HUES48 (cell line): ENCODE data around the gene AGTR1.

Source experiments
- H3K27ac ChIP-seq: one replicate; pipeline ENCODE4 v1.7.0; 2013; ENCODE audit warnings: low read depth, low read length, inconsistent platforms
- H3K27me3 ChIP-seq: 2 replicates; pipeline ENCODE4 v1.6.1; 2013; ENCODE audit warnings: mild to moderate bottlenecking, low read length; ENCODE audit not compliant: control insufficient read depth, insufficient read depth
- H3K36me3 ChIP-seq: 2 replicates; pipeline ENCODE4 v1.6.1; 2013; ENCODE audit warnings: low read length; ENCODE audit not compliant: control insufficient read depth, insufficient read depth
- H3K4me1 ChIP-seq: 2 replicates; pipeline ENCODE4 v1.6.1; 2013; ENCODE audit warnings: mild to moderate bottlenecking, low read length; ENCODE audit not compliant: control insufficient read depth, insufficient read depth
- H3K4me3 ChIP-seq: 2 replicates; pipeline ENCODE4 v1.5.1; 2013; ENCODE audit warnings: mild to moderate bottlenecking, low read depth, low read length
- H3K9ac ChIP-seq: 2 replicates; pipeline ENCODE4 v1.6.1; 2013; ENCODE audit warnings: mild to moderate bottlenecking, low read depth, low read length, moderate library complexity
- H3K9me3 ChIP-seq: 2 replicates; pipeline ENCODE4 v1.6.1; 2013; ENCODE audit warnings: low read length; ENCODE audit not compliant: control insufficient read depth, insufficient read depth

AGTR1 gene

DNA sequence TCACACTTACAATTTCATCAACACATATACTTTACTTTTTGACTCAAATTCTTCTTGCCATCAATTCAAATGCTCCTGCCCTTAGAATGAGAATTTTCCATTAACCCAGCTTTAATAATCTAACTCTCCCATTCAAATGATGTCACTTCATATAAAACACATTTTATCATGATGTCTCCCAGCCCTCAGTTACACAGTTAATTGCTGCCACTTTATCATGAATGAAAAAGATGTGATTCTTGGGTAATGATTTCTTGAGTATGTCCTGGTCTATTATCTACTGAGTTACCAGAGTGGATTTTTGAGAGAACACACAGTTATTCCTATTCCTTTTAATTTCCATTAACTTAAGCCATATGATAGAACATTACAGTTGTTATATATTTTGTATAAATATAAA is 7.6 kb downstream of the AGTR1 start:
- Histone ChIP-seq H3K9me3 (no peaks in the 10 kb centered on the region), H3K27me3 (no peaks in the 10 kb centered on the region), H3K4me1 (no peaks in the 10 kb centered on the region), H3K4me3 (no peak overlapping the region), H3K36me3 (no peaks in the 10 kb centered on the region), H3K27ac (no peak overlapping the region), H3K9ac (no peak overlapping the region)

DNA sequence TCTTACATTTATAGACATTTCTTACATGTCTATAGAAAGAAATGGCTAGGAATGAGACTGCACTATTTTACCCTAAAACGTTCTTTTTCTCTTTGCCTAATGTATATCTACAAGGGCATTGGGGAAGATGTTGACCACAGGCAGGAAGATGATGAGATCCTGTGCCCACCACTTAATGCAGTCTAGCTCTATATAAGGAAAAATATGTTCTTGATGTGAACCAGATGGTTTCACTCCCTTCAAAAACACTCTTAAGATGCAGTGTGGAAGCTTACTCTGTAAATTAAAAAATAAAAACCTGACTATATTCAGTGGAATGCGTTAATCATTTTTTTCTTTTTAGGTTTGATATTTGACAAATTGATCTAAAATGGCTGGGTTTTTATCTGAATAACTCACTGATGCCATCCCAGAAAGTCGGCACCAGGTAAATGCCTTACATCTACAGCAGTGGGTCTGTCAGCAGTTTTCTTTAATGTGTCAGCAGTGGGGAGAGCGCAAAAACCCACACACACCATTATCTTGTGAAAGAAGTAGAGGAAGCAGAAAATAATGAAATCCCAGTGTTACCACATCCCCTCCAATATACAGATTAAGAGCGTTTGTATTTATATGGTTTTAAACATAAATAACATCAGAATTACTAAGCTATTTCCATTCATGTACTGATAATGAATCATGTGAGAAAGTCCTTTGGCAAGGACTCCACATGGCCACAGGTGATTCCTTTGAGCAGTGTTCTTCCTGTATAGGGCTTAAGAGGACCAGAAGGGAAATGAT is 10.1 kb downstream of the AGTR1 start:
- no peak overlapping the region for H3K9ac ChIP-seq
- H3K4me1 ChIP-seq, result no peaks in the 10 kb centered on the region
- H3K9me3 ChIP-seq, result no peaks in the 10 kb centered on the region
- H3K27ac ChIP-seq, result no peak overlapping the region
- no peak overlapping the region for H3K4me3 ChIP-seq
- no peaks in the 10 kb centered on the region for H3K27me3 ChIP-seq
- H3K36me3 ChIP-seq, result no peaks in the 10 kb centered on the region

DNA sequence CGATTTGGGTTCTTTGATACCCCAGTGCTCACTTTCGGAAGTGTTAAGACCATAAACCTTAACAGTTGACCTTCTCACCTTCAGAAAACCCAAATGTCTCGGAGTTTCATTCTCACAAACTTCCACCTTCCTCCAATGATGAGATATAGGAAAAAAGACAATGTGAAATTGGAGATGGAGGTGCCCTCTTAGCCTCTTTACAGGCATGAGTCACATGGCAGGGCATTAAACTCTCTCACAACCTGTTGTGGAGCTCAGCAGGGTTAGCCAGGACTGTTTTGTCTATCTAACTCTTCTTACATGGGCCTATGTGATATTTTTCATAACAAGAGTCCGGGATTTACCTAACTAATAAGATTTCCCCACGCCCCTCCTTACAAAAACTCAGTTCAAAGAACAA is 10.7 kb downstream of the AGTR1 start:
- Histone ChIP-seq H3K4me1 (no peaks in the 10 kb centered on the region), H3K4me3 (no peak overlapping the region), H3K9me3 (no peaks in the 10 kb centered on the region), H3K9ac (no peak overlapping the region), H3K27ac (no peak overlapping the region), H3K36me3 (no peaks in the 10 kb centered on the region), H3K27me3 (no peaks in the 10 kb centered on the region)

DNA sequence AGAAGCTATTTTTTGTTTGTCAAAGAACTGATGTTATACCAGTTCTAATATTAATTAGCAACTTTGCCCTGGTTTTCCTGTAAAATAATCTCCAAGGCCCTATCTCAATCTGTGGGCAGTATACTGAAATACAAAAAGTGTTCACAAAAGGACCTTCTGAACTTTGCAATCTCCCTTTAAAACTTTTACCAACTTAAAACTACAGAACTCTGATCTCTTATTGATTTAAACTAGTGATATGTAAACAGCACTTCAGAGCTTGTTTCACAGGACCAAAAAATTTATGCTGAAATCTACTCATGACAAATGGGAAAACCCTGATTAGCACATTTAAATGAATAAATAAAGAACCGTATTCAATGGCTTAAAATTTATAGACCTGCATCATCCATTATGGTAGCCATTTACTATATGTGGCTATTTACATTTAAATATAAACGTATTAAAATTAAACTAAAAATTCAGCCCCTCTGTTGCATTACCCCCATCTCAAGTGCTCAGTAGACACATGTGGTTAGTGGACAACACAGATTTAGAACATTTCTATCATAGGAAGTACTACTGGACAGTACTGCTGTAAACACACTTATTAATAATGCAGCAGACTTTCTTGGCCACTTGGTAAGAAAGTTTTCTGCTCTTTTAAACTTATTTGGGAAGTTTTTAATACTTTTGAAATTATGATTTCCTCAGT is 12.0 kb downstream of the AGTR1 start:
- H3K9ac ChIP-seq, result no peak overlapping the region
- H3K9me3 ChIP-seq, result no peaks in the 10 kb centered on the region
- no peaks in the 10 kb centered on the region for H3K27me3 ChIP-seq

DNA sequence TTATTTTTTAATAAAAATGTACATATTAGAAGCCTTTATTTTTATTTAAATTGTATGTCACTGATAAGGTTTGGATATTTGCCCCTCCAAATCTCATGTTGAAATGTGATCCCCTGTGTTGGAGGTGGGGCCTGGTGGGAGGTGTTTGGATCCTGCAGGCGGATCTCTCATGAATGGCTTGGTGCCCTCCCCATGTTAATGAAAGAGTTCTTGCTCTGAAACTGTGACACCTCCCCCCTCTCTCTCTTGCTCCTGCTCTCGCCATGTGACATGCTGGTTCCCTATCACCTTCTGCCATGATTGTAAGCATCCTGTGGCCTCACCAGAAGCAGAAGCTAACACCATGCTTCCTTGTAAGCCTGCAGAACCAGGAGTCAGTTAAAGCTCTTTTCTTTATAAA is 13.0 kb downstream of the AGTR1 start:
- H3K4me1 ChIP-seq, result no peaks in the 10 kb centered on the region
- H3K27ac ChIP-seq, result no peak overlapping the region
- no peaks in the 10 kb centered on the region for H3K36me3 ChIP-seq
- H3K9ac ChIP-seq, result no peak overlapping the region
- H3K9me3 ChIP-seq, result no peaks in the 10 kb centered on the region
- no peaks in the 10 kb centered on the region for H3K27me3 ChIP-seq
- H3K4me3 ChIP-seq, result no peak overlapping the region

More for the DNA sequence above, 12.0 kb downstream of the AGTR1 start:
- no peak overlapping the region for H3K27ac ChIP-seq
- H3K4me3 ChIP-seq, result no peak overlapping the region
- no peaks in the 10 kb centered on the region for H3K4me1 ChIP-seq
- no peaks in the 10 kb centered on the region for H3K36me3 ChIP-seq

DNA sequence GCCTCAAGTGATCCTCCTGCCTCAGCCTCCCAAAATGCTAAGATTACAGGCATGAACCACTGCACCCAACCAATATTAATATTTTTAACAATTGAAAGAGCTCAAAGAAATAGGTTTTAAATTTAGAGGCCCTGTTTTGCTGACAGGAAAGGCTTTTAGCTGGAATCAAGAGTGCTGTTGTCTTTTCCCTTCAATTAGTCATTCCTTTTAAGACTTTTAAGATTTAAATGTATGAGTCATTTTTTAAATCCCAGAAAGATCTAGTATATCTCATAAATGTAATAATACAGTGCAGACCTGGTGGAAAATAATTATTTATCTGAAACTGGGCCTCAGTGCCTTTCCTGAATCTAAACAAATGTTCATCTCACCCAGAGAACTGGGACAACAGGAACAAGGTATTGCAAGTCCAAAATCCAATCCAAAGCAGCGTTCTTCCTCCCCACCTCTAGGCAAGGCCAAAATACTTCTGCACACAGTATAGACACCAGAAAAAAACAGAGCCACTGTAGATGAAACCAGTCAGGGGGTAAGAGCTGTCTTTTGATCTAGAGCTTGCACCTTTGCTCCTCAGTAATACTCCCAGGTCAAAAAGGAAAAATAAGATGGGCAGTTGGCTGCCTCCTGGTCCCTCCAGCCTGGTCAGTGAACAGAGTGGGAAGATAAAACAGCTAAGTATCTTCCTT is 14.4 kb downstream of the AGTR1 start:
- no peaks in the 10 kb centered on the region for H3K9me3 ChIP-seq
- H3K4me1 ChIP-seq, result no peaks in the 10 kb centered on the region
- H3K36me3 ChIP-seq, result no peaks in the 10 kb centered on the region
- no peak overlapping the region for H3K27ac ChIP-seq
- no peak overlapping the region for H3K4me3 ChIP-seq
- H3K9ac ChIP-seq, result no peak overlapping the region
- no peaks in the 10 kb centered on the region for H3K27me3 ChIP-seq

DNA sequence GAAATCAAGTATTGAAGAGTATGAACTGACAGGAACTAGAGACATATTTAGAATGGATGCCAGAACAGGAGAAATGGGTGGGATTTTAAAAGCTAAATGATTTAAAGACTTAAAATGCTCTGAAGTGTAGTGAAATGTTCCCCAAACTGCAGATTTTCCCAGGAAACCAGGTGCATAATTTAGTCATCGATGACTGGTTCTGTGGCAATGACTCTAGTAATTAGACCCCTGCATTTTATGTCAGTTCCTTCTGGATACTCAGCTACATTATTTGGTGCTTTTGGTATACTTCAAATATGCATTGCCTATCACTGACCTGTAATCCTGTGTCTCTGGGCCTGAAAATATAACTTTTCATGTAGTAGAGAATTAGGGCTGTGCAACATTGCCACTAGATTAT is 16.8 kb downstream of the AGTR1 start:
- Histone ChIP-seq H3K27ac (no peak overlapping the region), H3K9ac (no peak overlapping the region), H3K9me3 (no peaks in the 10 kb centered on the region), H3K4me3 (no peak overlapping the region), H3K27me3 (no peaks in the 10 kb centered on the region), H3K4me1 (peaks cover 7% of the 10 kb centered on the region; the same call in 1 of the 2 replicates), H3K36me3 (no peaks in the 10 kb centered on the region)

- H3K9me3 ChIP-seq, result no peaks in the 10 kb centered on the region
- H3K36me3 ChIP-seq, result no peaks in the 10 kb centered on the region
- no peaks in the 10 kb centered on the region for H3K27me3 ChIP-seq
- no peak overlapping the region for H3K27ac ChIP-seq
- H3K4me3 ChIP-seq, result no peak overlapping the region
- H3K9ac ChIP-seq, result no peak overlapping the region
- peaks cover 11% of the 10 kb centered on the region for H3K4me1 ChIP-seq
Measured at GRCh38 chr3:148716657-148717056, 19.0 kb downstream of the AGTR1 start.

- Histone ChIP-seq H3K36me3 (no peaks in the 10 kb centered on the region), H3K4me1 (peaks cover 11% of the 10 kb centered on the region), H3K27ac (no peak overlapping the region)
Measured at GRCh38 chr3:148717885-148718561, 20.3 kb downstream of the AGTR1 start.

GRCh38 chr3:148718982-148719862 is 21.5 kb downstream of the AGTR1 start:
- no peaks in the 10 kb centered on the region for H3K36me3 ChIP-seq
- no peak overlapping the region for H3K9ac ChIP-seq
- no peak overlapping the region for H3K27ac ChIP-seq
- no peak overlapping the region for H3K4me3 ChIP-seq
- H3K4me1 ChIP-seq, result peaks cover 11% of the 10 kb centered on the region
- H3K9me3 ChIP-seq, result no peaks in the 10 kb centered on the region
- H3K27me3 ChIP-seq, result no peaks in the 10 kb centered on the region

More at GRCh38 chr3:148717885-148718561, 20.3 kb downstream of the AGTR1 start:
- H3K4me3 ChIP-seq, result no peak overlapping the region
- no peak overlapping the region for H3K9ac ChIP-seq
- no peaks in the 10 kb centered on the region for H3K9me3 ChIP-seq
- H3K27me3 ChIP-seq, result no peaks in the 10 kb centered on the region
